ENCODE results near the gene ETF1. TPM values are rescaled to one million over a fixed set of nuclear protein-coding genes. Genes with fewer than 3 reads are reported as not detected.

Gene ETF1
- total and polyA plus RNA-seq, 9 of the 15 experiments (the other 6 are each of a cell fraction or from before 2014, with no cell fraction given): 53.7 to 209 (median 164) TPM

- TF ChIP-seq ZNF280B (CRISPR knock-in tag; IDR thresholded peaks at IDR 0.05): no peak
- no peak for TF ChIP-seq ZNF592 (IDR thresholded peaks at IDR 0.05)
- TF ChIP-seq ZBTB33 (CRISPR knock-in tag; IDR thresholded peaks at IDR 0.05): no peak
- peak; percentile 89 for TF ChIP-seq ZNF717 (CRISPR knock-in tag; IDR thresholded peaks at IDR 0.05)
- no peak for TF ChIP-seq MECOM (CRISPR knock-in tag; IDR thresholded peaks at IDR 0.05)
- TF ChIP-seq ZNF175 (CRISPR knock-in tag; IDR thresholded peaks at IDR 0.05; ENCODE audit: low read depth): peak; percentile 70; the same call in 1 of the 2 replicates
- no peak for TF ChIP-seq ZNF197 (CRISPR knock-in tag; IDR thresholded peaks at IDR 0.05; ENCODE audit: low read depth)
- TF ChIP-seq MIER1 (IDR thresholded peaks at IDR 0.05; ENCODE audit: low read depth): no peak
- peak in 1 of 2 experiments; percentile 39; a peak in 2 of 4 replicates for TF ChIP-seq NONO (IDR thresholded peaks at IDR 0.05; ENCODE audit: low read depth in 2 of 2, low read length in 1 of 2)
- TF ChIP-seq ZNF239 (CRISPR knock-in tag; IDR thresholded peaks at IDR 0.05): no peak
- no peak for TF ChIP-seq CHD1 (IDR thresholded peaks at IDR 0.05; ENCODE audit: low read length)
- TF ChIP-seq ZNF586 (CRISPR knock-in tag; conservative IDR thresholded peaks at IDR 0.05): no peak; the same call in 1 of the 2 replicates
- TF ChIP-seq ZNF224 (CRISPR knock-in tag; IDR thresholded peaks at IDR 0.05): no peak
- TF ChIP-seq SNIP1 (IDR thresholded peaks at IDR 0.05; ENCODE audit: low read depth): no peak
- TF ChIP-seq SRSF1 (IDR thresholded peaks at IDR 0.05; ENCODE audit: low read depth, low read length): no peak
- peak; percentile 82 for TF ChIP-seq NCOR1 (IDR thresholded peaks at IDR 0.05)
- peak; percentile 98 for TF ChIP-seq ILF3 (IDR thresholded peaks at IDR 0.05; ENCODE audit: borderline replicate concordance)
- TF ChIP-seq FOS (IDR thresholded peaks at IDR 0.05; ENCODE audit: extremely low read depth, insufficient read length): no peak
- TF ChIP-seq THAP7 (CRISPR knock-in tag; IDR thresholded peaks at IDR 0.05): 0 out of 2 replicates have a peak, but pooled peaks have one; percentile 35
- no peak for TF ChIP-seq PHF8 (IDR thresholded peaks at IDR 0.05; ENCODE audit: borderline replicate concordance, low read length)
These were observed 73.3 kb downstream of the ETF1 start (continued) for GRCh38 chr5:138469540-138470321.
